Thyroid gland (tissue), 4 donors: ENCODE measurements around the gene YBX3. TPM values are rescaled to one million over a fixed set of nuclear protein-coding genes. Genes with fewer than 3 reads are reported as not detected.

ENCODE experiments used
- DNase-seq, 2 donors: peaks; one replicate each; pipeline ENCODE4 v3.0.0-alpha.2; 2019
- H3K27ac ChIP-seq, 3 donors: fragments of 200-600 bp; sonication (generic); 1 replicate in 2 of 3; 2 replicates in 1 of 3; pipeline ENCODE4 v1.5.1; 2016 to 2019; ENCODE audit warnings: mild to moderate bottlenecking in 1 of 3, moderate library complexity in 1 of 3
- H3K27me3 ChIP-seq: fragments of 200-600 bp; sonication (generic); one replicate; pipeline ENCODE4 v1.5.1; 2019
- H3K36me3 ChIP-seq, 2 donors: fragments of 200-600 bp; sonication (generic); one replicate each; pipeline ENCODE4 v1.5.1; 2016 to 2019
- H3K4me1 ChIP-seq, 2 donors: fragments of 200-600 bp; sonication (generic); one replicate each; pipeline ENCODE4 v1.5.1; 2017 to 2019
- H3K4me3 ChIP-seq, 3 donors: fragments of 200-600 bp; sonication (generic); replicated peaks in 1 of 3; 1 replicate in 2 of 3; 2 replicates in 1 of 3; pipeline ENCODE4 v1.5.1; 2016; ENCODE audit warnings: mild to moderate bottlenecking in 1 of 3
- H3K9me3 ChIP-seq: fragments of 200-600 bp; sonication (generic); one replicate; pipeline ENCODE4 v1.5.1; 2017
- CTCF ChIP-seq, 6 experiments: fragments of 200-600 bp in 3 of 6; fragments of 450-650 bp in 3 of 6; sonication (generic) in 3 of 6; IDR thresholded peaks; one replicate each; pipeline ENCODE4 v1.5.1; 2016 to 2019; ENCODE audit warnings: antibody characterized with exemption in 6 of 6, mild to moderate bottlenecking in 2 of 6, inconsistent platforms in 1 of 6, moderate library complexity in 1 of 6
- POLR2A ChIP-seq, 2 donors: fragments of 450-650 bp; IDR thresholded peaks; one replicate each; pipeline ENCODE4 v1.6.1; 2017; ENCODE audit warnings: antibody characterized with exemption in 2 of 2, mild to moderate bottlenecking in 2 of 2, moderate library complexity in 1 of 2
- WGBS, 2 donors: methylation state at CpG; one replicate each; pipeline ENCODE4 v1.1.5; 2017; 5-methylcytosine and 5-hydroxymethylcytosine counted together
- intact Hi-C: fragments of 100-400 bp; cut with DNase I; formaldehyde crosslinking; loops from one replicate; pipeline ENCODE4 v1.15.1; 2023
- total RNA-seq, 4 donors: library from RNA; depleted of rRNA; stranded (reverse); fragments of >200 nt; gene quantifications; one replicate each; pipeline ENCODE4 v1.2.3, GENCODE V29; 2016

YBX3 gene
- total RNA-seq, 4 donors from 2014 or later, result 123 to 351 (median 233) TPM

GRCh38 chr12:10701131-10701681 is 21.9 kb downstream of the YBX3 start:
- Histone ChIP-seq H3K27me3 (no peaks in the 10 kb centered on the region), H3K4me3 (no peak overlapping the region), H3K36me3 (peaks cover 48 to 61% of the 10 kb centered on the region in 2 donors), H3K27ac (no peak overlapping the region), H3K4me1 (no peaks in the 10 kb centered on the region), H3K9me3 (no peaks in the 10 kb centered on the region)
- WGBS, 2 donors, result 76 to 86% methylated on average over 3 of the region's 3 CpGs
- no peak for TF ChIP-seq CTCF (IDR thresholded peaks at IDR 0.05)
- no peak for TF ChIP-seq POLR2A (IDR thresholded peaks at IDR 0.05)
- intact Hi-C loops, result no loop called here
- no peak for DNase-seq

GRCh38 chr12:10700581-10700980 is 22.5 kb downstream of the YBX3 start:
- Histone ChIP-seq H3K27me3 (no peaks in the 10 kb centered on the region), H3K9me3 (no peaks in the 10 kb centered on the region), H3K27ac (no peak overlapping the region), H3K4me3 (no peak overlapping the region), H3K4me1 (no peaks in the 10 kb centered on the region), H3K36me3 (peaks cover 48 to 60% of the 10 kb centered on the region in 2 donors)
- DNase-seq, result no peak
- intact Hi-C loops, result no loop called here
- 94 to 95% methylated on average over 3 of the region's 3 CpGs for WGBS, 2 donors
- TF ChIP-seq POLR2A (IDR thresholded peaks at IDR 0.05) (no peak), CTCF (IDR thresholded peaks at IDR 0.05) (no peak)

GRCh38 chr12:10697862-10698261 is 25.3 kb downstream of the YBX3 start:
- no peak overlapping the region for H3K27ac ChIP-seq
- no peak overlapping the region for H3K4me3 ChIP-seq
- H3K4me1 ChIP-seq, result no peaks in the 10 kb centered on the region
- TF ChIP-seq CTCF (IDR thresholded peaks at IDR 0.05) (no peak), POLR2A (IDR thresholded peaks at IDR 0.05) (no peak)
- 89 to 98% methylated on average over 1 of the region's 1 CpG for WGBS, 2 donors
- intact Hi-C loops, result no loop called here
- DNase-seq, result no peak
- H3K36me3 ChIP-seq, result peaks cover 36 to 46% of the 10 kb centered on the region in 2 donors
- no peaks in the 10 kb centered on the region for H3K27me3 ChIP-seq
- H3K9me3 ChIP-seq, result no peaks in the 10 kb centered on the region

- H3K9me3 ChIP-seq, result no peaks in the 10 kb centered on the region
- H3K27me3 ChIP-seq, result no peaks in the 10 kb centered on the region
- no peak for DNase-seq
- peaks cover 29 to 39% of the 10 kb centered on the region in 2 donors for H3K36me3 ChIP-seq
- TF ChIP-seq POLR2A (IDR thresholded peaks at IDR 0.05) (no peak), CTCF (IDR thresholded peaks at IDR 0.05) (no peak)
- H3K4me3 ChIP-seq, result no peak overlapping the region
- no peak overlapping the region for H3K27ac ChIP-seq
- 96 to 97% methylated on average over 2 of the region's 2 CpGs for WGBS, 2 donors
- intact Hi-C loops, result no loop called here
- no peaks in the 10 kb centered on the region for H3K4me1 ChIP-seq
Observed at GRCh38 chr12:10697156-10697555, 26.0 kb downstream of the YBX3 start.

GRCh38 chr12:10690906-10691305 is 32.2 kb downstream of the YBX3 start:
- Histone ChIP-seq H3K27me3 (no peaks in the 10 kb centered on the region), H3K4me3 (no peak overlapping the region), H3K36me3 (no peaks in the 10 kb centered on the region), H3K27ac (no peak overlapping the region), H3K9me3 (no peaks in the 10 kb centered on the region), H3K4me1 (no peaks in the 10 kb centered on the region)
- WGBS, 2 donors, result 95 to 98% methylated on average over 2 of the region's 2 CpGs
- intact Hi-C loops, result no loop called here
- TF ChIP-seq CTCF (IDR thresholded peaks at IDR 0.05) (no peak), POLR2A (IDR thresholded peaks at IDR 0.05) (no peak)
- no peak for DNase-seq
